Upper lobe of left lung (tissue), 4 donors: ENCODE data around the gene ALS2.

ENCODE experiments used
- EP300 ChIP-seq, 4 donors: sonication (generic); formaldehyde crosslinking; IDR thresholded peaks; one replicate each; pipeline ENCODE4 v1.5.1; 2017; ENCODE audit warnings: antibody characterized with exemption in 4 of 4, control low read depth in 2 of 4
- POLR2A ChIP-seq, 4 donors: fragments of 450-650 bp; IDR thresholded peaks; one replicate each; pipeline ENCODE4 v1.5.1; 2016 to 2017; ENCODE audit warnings: antibody characterized with exemption in 4 of 4, mild to moderate bottlenecking in 2 of 4
- POLR2AphosphoS5 ChIP-seq, 2 donors: sonication (generic); formaldehyde crosslinking; IDR thresholded peaks; one replicate each; pipeline ENCODE4 v1.5.1; 2017; ENCODE audit warnings: antibody characterized with exemption in 2 of 2
- TF ChIP-seq, protein P1 (sequence below), 6 experiments: fragments of 450-650 bp in 4 of 6; fragments of 200-600 bp in 2 of 6; sonication (generic) in 2 of 6; IDR thresholded peaks; one replicate each; pipeline ENCODE4 v1.5.1; 2016 to 2019; ENCODE audit warnings: antibody characterized with exemption in 6 of 6

DNA sequence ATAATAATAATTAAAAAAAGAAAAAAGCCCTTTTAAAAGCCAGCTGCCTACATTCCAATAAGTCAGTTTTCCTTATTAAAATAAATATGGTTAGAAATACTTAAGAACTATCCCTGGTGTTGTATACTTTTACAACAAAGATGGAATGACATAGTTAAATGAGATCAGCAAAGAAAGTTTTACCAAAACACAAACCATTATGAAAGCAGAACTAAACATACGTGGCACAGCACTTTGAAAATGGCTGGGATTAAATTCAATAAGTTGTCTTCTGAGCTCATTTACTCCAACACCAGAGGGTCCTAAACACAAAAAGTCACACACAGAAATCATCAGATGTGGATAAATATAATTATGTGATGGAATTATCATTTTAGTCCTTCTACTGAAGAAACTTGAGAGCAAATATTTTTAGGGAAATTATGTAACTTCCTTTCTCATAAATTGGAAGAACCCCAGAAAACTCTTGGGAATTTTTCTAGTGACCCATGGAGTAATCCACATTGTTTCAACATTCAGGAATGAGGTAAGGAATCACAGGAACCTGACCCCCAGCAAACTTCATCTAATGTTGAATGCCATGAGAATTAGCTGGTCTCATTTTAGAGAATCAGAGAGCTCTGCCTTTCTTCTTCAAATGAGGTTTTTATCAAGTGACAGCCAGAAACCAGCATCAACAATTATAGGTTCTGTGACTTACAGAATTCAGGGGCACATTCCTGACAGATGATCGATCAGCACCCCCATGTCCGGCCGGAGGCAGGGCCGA, 125.9 kb downstream of the ALS2 start:
- TF ChIP-seq POLR2A (IDR thresholded peaks at IDR 0.05) = no peak
- TF ChIP-seq, protein P1, sequence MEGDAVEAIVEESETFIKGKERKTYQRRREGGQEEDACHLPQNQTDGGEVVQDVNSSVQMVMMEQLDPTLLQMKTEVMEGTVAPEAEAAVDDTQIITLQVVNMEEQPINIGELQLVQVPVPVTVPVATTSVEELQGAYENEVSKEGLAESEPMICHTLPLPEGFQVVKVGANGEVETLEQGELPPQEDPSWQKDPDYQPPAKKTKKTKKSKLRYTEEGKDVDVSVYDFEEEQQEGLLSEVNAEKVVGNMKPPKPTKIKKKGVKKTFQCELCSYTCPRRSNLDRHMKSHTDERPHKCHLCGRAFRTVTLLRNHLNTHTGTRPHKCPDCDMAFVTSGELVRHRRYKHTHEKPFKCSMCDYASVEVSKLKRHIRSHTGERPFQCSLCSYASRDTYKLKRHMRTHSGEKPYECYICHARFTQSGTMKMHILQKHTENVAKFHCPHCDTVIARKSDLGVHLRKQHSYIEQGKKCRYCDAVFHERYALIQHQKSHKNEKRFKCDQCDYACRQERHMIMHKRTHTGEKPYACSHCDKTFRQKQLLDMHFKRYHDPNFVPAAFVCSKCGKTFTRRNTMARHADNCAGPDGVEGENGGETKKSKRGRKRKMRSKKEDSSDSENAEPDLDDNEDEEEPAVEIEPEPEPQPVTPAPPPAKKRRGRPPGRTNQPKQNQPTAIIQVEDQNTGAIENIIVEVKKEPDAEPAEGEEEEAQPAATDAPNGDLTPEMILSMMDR (IDR thresholded peaks at IDR 0.05) = no peak
- TF ChIP-seq EP300 (IDR thresholded peaks at IDR 0.05) = no peak
- no peak for TF ChIP-seq POLR2AphosphoS5 (IDR thresholded peaks at IDR 0.05)
